HepG2 (cell line): ENCODE data around the gene NR3C2.

Experiments used
- CREB1 ChIP-seq, 2 experiments: fragments of 450-650 bp in 1 of 2; IDR thresholded peaks; 2 replicates each; pipeline ENCODE4 v1.6.1; 2016 to 2017; ENCODE audit warnings: control low read depth in 1 of 2, mild to moderate bottlenecking in 1 of 2, missing compliant biosample characterization in 1 of 2, missing genetic modification characterization in 1 of 2
- CREB3 ChIP-seq: sonication (generic); formaldehyde crosslinking; IDR thresholded peaks from 2 replicates; pipeline ENCODE4 v1.5.0; 2020; ENCODE audit warnings: missing genetic modification reagents
- CTCF ChIP-seq: sonication (generic); formaldehyde crosslinking; IDR thresholded peaks from 2 replicates; pipeline ENCODE4 v1.5.0; 2020; ENCODE audit warnings: mild to moderate bottlenecking, missing genetic modification reagents, moderate library complexity
- FOXA3 ChIP-seq: IDR thresholded peaks from 2 replicates; pipeline ENCODE4 v1.6.1; 2016; ENCODE audit warnings: missing genetic modification reagents, missing compliant biosample characterization
- FOXK1 ChIP-seq: sonication (generic); formaldehyde crosslinking; IDR thresholded peaks from 2 replicates; pipeline ENCODE4 v1.4.0; 2020; ENCODE audit warnings: low read depth, missing genetic modification reagents, borderline replicate concordance
- HMG20A ChIP-seq: IDR thresholded peaks from 2 replicates; pipeline ENCODE4 v1.6.1; 2016; ENCODE audit warnings: borderline replicate concordance
- NFE2L1 ChIP-seq: sonication (generic); formaldehyde crosslinking; IDR thresholded peaks from 2 replicates; pipeline ENCODE4 v1.4.0; 2020; ENCODE audit warnings: missing genetic modification reagents, mild to moderate bottlenecking, borderline replicate concordance
- PHF8 ChIP-seq: sonication (generic); formaldehyde crosslinking; IDR thresholded peaks from 2 replicates; pipeline ENCODE4 v1.5.0; 2020; ENCODE audit warnings: missing genetic modification reagents
- REXO4 ChIP-seq: sonication (generic); formaldehyde crosslinking; IDR thresholded peaks from 2 replicates; pipeline ENCODE4 v1.8.0; 2022; ENCODE audit warnings: missing genetic modification reagents, mild to moderate bottlenecking, borderline replicate concordance
- SMAD1 ChIP-seq: sonication (generic); formaldehyde crosslinking; IDR thresholded peaks from 2 replicates; pipeline ENCODE4 v1.4.0; 2020; ENCODE audit warnings: missing genetic modification reagents, low read depth, mild to moderate bottlenecking, borderline replicate concordance
- SP1 ChIP-seq, 2 experiments: fragments of 450-650 bp in 1 of 2; sonication (generic) in 1 of 2; formaldehyde crosslinking in 1 of 2; IDR thresholded peaks; 2 replicates each; pipeline versions ENCODE4 v1.4.0 to v1.6.1; 2016 to 2020; ENCODE audit warnings: missing genetic modification reagents in 1 of 2
- ZNF121 ChIP-seq: sonication (generic); formaldehyde crosslinking; IDR thresholded peaks from 2 replicates; pipeline ENCODE4 v1.5.0; 2020; ENCODE audit warnings: mild to moderate bottlenecking, missing genetic modification reagents
- ZNF550 ChIP-seq: sonication (generic); formaldehyde crosslinking; IDR thresholded peaks from 2 replicates; pipeline ENCODE4 v1.4.0; 2020; ENCODE audit warnings: mild to moderate bottlenecking, missing genetic modification reagents, borderline replicate concordance
- ZNF709 ChIP-seq: sonication (generic); formaldehyde crosslinking; IDR thresholded peaks from 2 replicates; pipeline ENCODE4 v1.5.0; 2020; ENCODE audit warnings: mild to moderate bottlenecking, missing genetic modification reagents

DNA sequence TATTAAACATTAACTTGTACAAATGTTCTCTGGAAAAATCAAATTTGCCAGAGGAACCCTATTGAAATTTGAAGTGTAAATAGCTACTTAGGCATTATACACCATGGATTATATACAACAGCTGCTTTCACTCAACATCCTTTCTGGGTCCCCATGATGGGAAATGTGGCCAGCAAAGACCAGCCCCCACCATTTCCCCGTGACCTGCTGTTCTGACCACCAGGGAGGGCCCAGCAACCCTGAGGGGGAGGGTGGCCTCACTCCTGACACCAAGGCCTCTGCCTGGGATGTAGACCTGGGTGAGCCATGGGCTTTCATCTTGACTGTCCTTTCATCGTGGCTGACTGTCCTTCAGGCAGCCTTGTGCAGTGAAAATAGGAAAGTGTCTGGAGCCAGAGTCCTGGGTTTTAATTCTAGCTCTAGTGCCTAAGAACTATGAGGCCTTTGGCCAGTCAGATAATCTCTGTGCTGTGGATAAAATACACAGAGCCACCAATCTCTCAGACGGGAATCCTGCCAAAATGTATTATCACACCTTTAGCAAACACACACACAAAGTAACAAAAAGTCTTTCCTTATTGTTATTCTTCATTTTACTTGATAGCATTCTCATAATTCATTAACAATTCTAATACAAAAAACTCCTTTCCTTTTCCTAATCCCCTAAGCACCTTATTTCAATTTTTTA, 45.1 kb downstream of the NR3C2 start:
- TF ChIP-seq SP1 (IDR thresholded peaks at IDR 0.05) (no peak), SP1 (CRISPR knock-in tag; IDR thresholded peaks at IDR 0.05) (no peak), PHF8 (CRISPR knock-in tag) (no peak), SMAD1 (CRISPR knock-in tag) (no peak), HMG20A (CRISPR knock-in tag) (no peak), ZNF709 (CRISPR knock-in tag) (no peak), NFE2L1 (no peak), FOXK1 (CRISPR knock-in tag) (no peak), CREB1 (IDR thresholded peaks at IDR 0.05) (no peak), CREB1 (CRISPR knock-in tag; IDR thresholded peaks at IDR 0.05) (no peak), FOXA3 (CRISPR knock-in tag) (no peak), ZNF550 (no peak), CTCF (no peak), CREB3 (CRISPR knock-in tag) (no peak), REXO4 (CRISPR knock-in tag) (no peak), ZNF121 (no peak)
